Activated T-cell treated with anti-CD3 and anti-CD28 coated beads for 24 hours (primary cell): Measurements from ENCODE around the gene KRT75.
"Not testable (repeated sequence)": the region's sequence is repeated elsewhere in the genome, so short reads cannot be mapped to it uniquely, and the experiment has no call there.

Source experiments
- DNase-seq: peaks from one replicate; pipeline ENCODE4 v3.0.0-alpha.2; 2020; ENCODE audit warnings: low read depth

The KRT75 gene

GRCh38 chr12:52415870-52416750 lies 18.1 kb downstream of the KRT75 start:
- DNase-seq, result no peak

GRCh38 chr12:52414936-52415335 lies 19.2 kb downstream of the KRT75 start:
- DNase-seq, result no peak

DNA sequence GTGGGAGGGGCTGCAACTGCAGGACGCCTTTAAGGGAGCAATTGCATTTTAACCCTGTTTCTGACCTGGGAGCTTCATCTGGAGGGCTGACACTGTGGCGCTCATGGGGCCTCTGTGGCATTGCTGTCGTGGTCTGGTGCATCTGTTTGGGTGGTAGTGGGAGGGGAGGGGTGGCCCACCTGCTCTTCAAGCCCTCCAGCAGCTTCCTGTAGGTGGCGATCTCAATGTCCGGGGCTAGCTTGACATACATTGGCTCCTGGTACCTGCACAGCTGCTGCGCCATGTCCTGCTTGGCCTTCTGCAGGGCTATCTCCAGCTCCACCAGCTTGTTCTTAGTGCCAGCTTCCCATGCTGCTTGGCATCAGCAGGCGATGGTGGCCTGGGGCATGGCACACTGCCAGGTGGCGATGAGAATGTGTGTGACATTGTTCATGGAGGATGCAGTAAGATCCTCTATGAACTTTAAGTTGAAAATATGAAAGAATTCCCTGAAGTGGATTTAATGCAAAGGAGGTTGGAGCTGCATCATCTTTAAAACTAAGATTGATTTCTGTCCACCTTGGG lies 20.3 kb downstream of the KRT75 start:
- no peak for DNase-seq

DNA sequence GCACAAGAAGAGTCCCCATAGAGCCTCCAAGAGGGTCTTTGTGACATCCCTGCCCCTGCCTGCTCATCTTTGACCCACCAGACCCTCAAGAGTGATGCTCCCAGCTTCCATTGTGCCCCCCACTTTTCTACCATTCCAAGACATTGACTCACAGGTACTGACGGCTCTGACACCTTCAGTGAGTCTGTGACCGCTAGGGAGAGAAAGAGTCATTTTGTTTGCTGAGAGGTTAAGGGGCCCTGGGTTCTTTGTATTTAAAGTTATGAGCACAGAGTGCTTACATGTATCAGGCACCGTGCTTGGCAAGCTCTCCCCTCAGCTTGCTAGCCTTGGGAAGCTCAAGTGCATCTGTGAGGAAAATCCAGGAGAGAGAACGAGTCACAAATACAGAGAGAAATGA lies 21.0 kb downstream of the KRT75 start:
- DNase-seq, result no peak

DNA sequence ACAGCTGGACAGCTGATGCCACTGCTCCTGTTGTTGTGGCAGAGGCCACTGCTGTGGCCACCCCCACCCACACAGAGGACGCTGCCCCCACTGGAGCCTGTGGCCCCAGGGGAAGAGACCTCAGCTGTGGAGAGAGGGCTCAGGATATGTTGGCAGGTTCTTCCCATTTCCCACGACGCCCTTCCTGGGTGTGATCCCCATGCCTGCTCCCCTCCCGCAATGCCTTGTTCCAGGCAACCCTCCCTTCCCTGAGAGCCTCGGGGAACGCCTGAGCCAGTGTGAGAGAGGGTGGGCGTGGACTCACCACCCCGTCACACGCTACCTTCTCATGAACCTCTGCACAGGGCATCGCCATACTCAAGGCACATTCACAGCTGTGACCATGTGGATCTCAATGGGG lies 22.4 kb downstream of the KRT75 start:
- DNase-seq, result no peak

DNA sequence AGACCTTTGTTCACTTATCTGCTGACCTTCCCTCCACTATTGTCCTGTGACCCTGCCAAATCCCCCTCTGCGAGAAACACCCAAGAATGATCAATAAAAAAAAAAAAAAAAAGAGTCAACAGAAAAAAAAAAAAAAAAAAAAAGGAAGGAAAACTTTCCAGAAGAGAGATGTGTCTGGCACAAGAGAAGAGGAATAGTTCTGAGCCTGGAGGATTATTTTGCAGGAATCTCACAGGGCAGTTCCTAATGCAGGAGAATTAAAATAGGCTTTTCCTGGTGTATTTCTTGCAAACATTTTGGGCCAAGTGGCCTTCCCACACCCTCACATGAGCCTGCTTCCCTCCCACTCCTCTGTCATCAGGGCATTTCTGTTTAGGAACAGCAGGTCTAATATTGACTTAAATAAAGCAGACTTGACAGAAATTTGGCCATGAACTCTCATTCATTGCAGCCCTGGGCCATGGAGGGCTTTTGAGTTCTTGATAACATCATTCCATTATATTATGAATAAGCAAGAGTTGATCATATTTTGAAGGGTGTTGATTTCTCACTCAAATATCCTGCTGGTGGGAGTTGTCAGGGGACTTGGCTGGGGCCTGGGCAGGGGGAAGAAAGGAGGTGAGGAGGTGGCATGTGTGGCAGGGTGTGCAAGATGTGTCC lies 23.5 kb downstream of the KRT75 start:
- not testable (repeated sequence) for DNase-seq

- no peak for DNase-seq
These were observed 26.3 kb downstream of the KRT75 start for GRCh38 chr12:52407918-52408317.

GRCh38 chr12:52405922-52406385 lies 28.2 kb downstream of the KRT75 start, which contains the start of gene KRT82:
KRT82 (minus strand) TSS chr12:52406335; CDS start chr12:52406277, 58 bp downstream.
- DNase-seq, result no peak

DNA sequence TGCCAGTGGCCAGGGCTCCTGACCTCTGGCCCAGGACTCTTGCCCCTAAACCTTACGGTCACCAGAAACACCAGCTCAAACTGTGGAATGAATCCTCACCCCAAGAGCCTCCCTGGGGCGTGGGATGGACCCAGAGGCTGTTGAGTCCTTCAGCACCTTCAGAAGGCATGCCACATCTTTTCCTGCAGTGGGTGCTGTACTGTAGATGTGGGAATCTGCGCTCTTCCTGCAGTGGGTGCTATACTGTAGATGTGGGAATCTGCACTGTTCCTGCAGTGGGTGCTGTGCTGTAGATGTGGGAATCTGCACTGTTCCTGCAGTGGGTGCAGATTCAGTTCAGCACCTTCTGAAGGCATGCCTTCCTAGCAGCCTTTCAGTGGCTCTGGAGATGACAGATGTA lies 29.2 kb downstream of the KRT75 start:
- DNase-seq, result no peak

DNA sequence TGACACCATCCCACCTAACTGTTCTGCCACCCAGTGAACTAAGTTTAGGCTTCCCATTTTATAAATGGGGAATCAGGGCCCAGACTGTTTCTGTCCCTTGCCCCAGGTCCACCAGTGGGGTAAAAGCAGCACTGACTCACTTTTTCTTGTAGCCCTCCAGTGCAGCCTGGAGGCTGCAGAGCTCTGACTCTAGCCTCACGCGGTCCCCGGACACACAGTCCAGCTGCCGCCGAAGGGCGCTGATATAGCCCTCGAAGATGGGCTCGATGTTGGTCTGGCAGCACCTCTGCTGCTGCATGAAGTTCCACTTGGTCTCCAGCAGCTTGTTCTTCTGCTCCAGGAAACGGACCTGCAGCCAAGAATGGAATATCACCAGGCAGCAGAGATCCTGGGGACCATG lies 30.6 kb downstream of the KRT75 start:
- DNase-seq, result no peak

DNA sequence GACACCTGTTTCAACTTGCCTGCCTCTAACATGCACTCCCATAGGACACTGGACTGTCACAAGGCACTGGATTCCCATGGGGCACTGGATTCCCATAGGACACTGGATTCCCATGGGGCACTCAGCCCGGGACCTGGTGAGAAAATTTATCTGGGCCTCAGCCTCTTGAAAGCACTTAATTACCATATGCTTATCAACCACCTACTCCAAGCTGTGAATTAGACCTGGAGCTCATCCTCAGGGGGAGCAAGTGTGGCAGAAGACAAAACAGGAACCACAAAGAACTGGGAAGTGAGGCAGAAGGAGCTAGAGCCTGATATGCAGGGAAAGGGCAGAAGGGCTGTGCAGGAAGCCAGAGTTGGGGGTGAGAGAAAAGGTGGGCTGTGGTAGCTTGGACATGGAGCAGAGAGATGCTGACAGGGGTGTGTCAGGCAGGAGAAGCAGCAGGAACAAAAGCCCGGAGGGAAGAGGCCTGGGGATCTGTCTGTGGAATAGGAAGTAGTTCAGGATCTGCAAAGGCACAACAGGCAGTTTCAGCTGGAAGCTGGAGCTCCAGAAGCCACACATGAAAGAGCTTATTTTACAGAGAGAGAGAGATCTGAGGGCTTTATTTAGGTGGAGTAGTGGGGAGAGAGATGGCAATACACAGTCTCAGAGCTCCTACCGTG lies 31.2 kb downstream of the KRT75 start:
- DNase-seq, result no peak

GRCh38 chr12:52402377-52402776 lies 31.8 kb downstream of the KRT75 start:
- no peak for DNase-seq

DNA sequence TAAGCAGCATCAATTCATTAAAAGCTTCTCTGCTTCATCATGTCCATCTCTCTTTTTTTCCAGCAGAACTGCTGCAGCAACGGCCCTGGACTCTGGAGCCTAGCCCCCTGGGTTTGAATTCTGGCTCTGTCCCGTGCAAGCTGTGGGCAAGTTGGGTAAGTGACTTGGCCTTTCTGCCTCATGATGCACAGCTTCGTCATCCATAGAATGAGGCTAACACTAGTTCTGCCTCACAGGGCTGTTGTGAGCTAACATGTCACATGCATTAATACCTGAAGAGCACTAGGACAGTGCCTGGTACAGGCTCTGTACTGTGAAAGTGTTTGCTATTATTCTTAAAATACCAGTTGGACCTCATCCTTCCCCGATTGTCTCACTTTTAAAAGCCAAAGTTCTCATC lies 32.2 kb downstream of the KRT75 start:
- no peak for DNase-seq

GRCh38 chr12:52401526-52401925 lies 32.6 kb downstream of the KRT75 start:
- no peak for DNase-seq

DNA sequence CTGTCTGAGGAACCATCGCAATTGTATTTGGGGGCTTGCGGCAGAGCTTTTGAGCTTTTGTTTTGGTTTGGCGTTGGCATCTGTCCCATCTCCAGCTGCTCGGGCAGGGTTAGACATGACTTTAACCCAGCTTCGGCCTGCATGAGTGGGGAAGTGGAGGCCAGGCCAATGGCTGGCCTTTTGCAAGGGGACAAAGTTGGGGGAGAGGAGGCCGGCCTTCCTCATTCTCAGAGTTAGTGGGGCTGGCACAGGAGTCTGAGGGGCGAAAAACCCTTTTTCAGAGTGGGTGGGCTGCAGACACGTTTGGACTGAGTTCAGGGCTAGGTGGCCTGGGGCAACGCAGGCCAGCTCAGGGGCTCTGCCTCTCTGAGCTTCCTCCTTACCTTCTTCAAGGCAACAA lies 33.3 kb downstream of the KRT75 start:
- DNase-seq, result no peak

DNA sequence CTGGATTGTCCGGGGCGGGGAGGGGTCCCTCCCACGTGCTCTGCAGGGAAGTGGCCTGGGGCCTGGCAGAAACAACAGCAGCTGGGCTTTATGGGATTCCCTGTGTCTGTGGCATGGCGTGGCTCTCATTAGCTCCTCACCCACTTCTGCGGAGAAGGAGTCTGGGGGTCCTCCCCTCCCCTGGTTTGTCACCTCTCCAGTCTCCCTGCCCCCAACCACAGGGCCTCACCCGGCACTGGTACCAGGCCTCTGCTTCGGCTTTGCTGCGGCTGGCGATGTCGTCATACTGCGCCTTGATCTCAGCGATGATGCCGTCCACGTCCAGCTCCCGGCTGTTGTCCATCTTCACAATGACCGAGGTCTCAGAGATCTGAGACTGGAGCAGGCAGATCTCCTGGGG lies 34.4 kb downstream of the KRT75 start:
- no peak for DNase-seq

DNA sequence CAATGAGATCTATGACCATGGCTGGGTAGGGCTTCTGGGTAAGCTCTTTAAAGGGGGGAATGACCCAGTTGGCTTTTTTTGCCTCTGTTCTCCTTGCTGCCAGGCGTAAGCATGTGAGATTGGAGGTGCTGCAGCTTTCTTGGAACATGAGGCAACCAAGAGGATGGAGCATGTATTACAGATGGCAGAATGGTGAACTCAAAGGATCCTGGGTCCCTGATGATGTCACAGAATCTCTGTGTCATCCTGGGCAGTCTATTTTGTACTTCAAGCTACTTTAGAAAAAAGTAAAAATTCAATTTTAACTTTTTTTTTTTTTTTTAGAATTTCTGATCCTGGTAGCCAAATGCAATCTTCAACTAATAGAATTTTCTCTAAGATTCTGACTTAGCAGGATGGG lies 36.0 kb downstream of the KRT75 start:
- no peak for DNase-seq

- DNase-seq, result no peak
These were observed 37.5 kb downstream of the KRT75 start for GRCh38 chr12:52396656-52397055.

DNA sequence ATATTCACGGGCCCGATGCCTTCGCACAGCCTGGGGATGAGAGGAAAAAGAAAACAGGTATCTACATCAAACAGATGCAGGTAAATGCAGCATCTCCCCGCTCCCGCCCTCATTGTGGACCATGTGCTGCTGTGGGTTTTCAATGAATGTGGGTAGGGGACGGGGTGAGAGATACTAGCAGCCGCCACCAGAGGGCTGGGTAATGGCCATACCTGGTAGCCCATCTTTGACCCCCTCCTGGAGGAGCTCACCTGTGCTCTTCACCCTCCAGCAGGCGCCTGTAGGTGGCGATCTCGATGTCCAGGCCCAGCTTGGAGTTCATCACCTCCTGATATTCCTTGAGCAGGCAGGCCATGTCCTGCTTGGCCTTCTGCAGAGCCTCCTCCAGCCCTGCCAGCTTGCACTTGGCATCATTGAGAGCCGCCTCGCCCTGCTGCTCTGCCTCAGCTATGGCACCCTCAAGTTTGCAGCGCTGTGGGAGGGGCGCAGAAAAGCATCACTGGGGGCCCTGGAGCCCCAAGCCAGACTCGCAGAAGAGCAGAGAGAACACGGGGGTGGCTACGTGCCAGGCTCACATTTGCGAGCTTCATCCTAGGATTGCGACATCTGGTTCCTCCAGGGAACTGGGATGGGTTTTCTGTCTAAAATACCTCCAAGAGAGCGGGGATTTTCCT lies 38.3 kb downstream of the KRT75 start:
- DNase-seq, result no peak

DNA sequence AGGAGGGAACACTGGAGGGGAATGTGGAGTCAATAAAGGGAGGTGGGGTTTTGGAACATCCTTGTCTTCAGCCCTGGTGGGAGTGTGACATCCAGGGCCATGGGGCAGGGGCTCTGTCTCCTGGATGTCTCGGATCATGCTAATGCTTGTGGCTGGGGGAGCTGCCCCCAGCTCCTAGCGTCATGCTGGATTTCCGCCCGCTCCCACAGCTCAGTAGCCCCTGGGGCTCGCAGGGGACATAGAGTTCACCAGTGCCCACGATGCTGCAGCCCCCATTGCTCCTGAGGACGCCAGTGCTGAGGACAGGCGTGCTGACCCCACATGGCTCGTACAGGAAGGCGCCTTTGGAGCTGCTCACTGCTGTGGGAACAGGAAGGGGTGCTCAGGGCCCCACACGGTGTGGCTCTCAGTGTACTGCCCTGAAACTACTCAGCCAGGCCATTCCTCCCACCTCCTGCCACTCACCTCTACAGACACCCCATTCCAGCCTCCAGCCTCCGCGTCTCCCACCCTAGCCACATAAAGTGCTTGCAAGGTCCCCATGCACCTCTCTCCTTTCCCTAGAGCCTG lies 39.2 kb downstream of the KRT75 start:
- no peak for DNase-seq

GRCh38 chr12:52392465-52393007 lies 41.6 kb downstream of the KRT75 start:
- DNase-seq, result no peak
